GM23248 (cell line): ENCODE results near the gene WDR17. TPM values are rescaled to one million over a fixed set of nuclear protein-coding genes. Genes with fewer than 3 reads are reported as not detected.
"Not testable (repeated sequence)": the region's sequence is repeated elsewhere in the genome, so short reads cannot be mapped to it uniquely, and the experiment has no call there.

ENCODE experiments used
- DNase-seq: peaks from one replicate; pipeline ENCODE4 v3.0.0-alpha.2; 2015
- H2AFZ ChIP-seq: fragments of 200-600 bp; sonication (generic); 2 replicates; pipeline ENCODE4 v1.6.1; 2016; ENCODE audit warnings: antibody characterized with exemption
- H3F3A ChIP-seq: fragments of 200-600 bp; sonication (generic); 2 replicates; pipeline ENCODE4 v1.6.1; 2016; ENCODE audit warnings: mild to moderate bottlenecking, antibody characterized with exemption, mixed run types; ENCODE audit not compliant: insufficient read depth
- H3K27ac ChIP-seq: fragments of 200-600 bp; sonication (generic); 2 replicates; pipeline ENCODE4 v1.5.1; 2016; ENCODE audit warnings: mild to moderate bottlenecking
- H3K27me3 ChIP-seq: fragments of 200-600 bp; sonication (generic); replicated peaks from 2 replicates; pipeline ENCODE4 v1.6.1; 2016; ENCODE audit warnings: mild to moderate bottlenecking; ENCODE audit not compliant: insufficient read depth
- H3K36me3 ChIP-seq: fragments of 200-600 bp; sonication (generic); 2 replicates; pipeline ENCODE4 v1.6.1; 2016; ENCODE audit warnings: low read depth, mild to moderate bottlenecking
- H3K4me1 ChIP-seq: fragments of 200-600 bp; sonication (generic); 2 replicates; pipeline ENCODE4 v1.6.1; 2016; ENCODE audit warnings: mild to moderate bottlenecking; ENCODE audit not compliant: insufficient read depth
- H3K4me2 ChIP-seq: fragments of 200-600 bp; sonication (generic); one replicate; pipeline ENCODE4 v1.6.1; 2016; ENCODE audit warnings: mild to moderate bottlenecking; ENCODE audit not compliant: unreplicated experiment
- H3K4me3 ChIP-seq: fragments of 200-600 bp; sonication (generic); 2 replicates; pipeline ENCODE4 v1.5.1; 2016; ENCODE audit warnings: mild to moderate bottlenecking
- H3K79me2 ChIP-seq: fragments of 200-600 bp; sonication (generic); 2 replicates; pipeline ENCODE4 v1.6.1; 2016; ENCODE audit warnings: mild to moderate bottlenecking; ENCODE audit not compliant: insufficient read depth
- H3K9ac ChIP-seq: fragments of 200-600 bp; sonication (generic); 2 replicates; pipeline ENCODE4 v1.6.1; 2016; ENCODE audit warnings: mild to moderate bottlenecking
- H3K9me2 ChIP-seq: fragments of 200-600 bp; sonication (generic); 2 replicates; pipeline ENCODE4 v1.6.1; 2016; ENCODE audit warnings: mixed run types, mild to moderate bottlenecking, moderate library complexity; ENCODE audit not compliant: insufficient read depth
- H3K9me3 ChIP-seq: fragments of 200-600 bp; sonication (generic); one replicate; pipeline ENCODE4 v1.6.1; 2017; ENCODE audit warnings: low read depth
- H4K20me1 ChIP-seq: fragments of 200-600 bp; sonication (generic); 2 replicates; pipeline ENCODE4 v1.6.0; 2016; ENCODE audit not compliant: insufficient read depth
- EZH2 ChIP-seq: fragments of 200-600 bp; sonication (generic); IDR thresholded peaks from 2 replicates; pipeline ENCODE4 v1.6.1; 2018; ENCODE audit warnings: antibody characterized with exemption, mild to moderate bottlenecking; ENCODE audit not compliant: insufficient read depth, poor library complexity, severe bottlenecking
- EZH2phosphoT487 ChIP-seq: fragments of 200-600 bp; sonication (generic); IDR thresholded peaks from 2 replicates; pipeline ENCODE4 v1.6.1; 2018; ENCODE audit warnings: antibody characterized with exemption, moderate library complexity, mild to moderate bottlenecking, low read depth; ENCODE audit not compliant: insufficient read depth
- WGBS, 2 experiments: methylation state at CpG; one replicate each; pipeline ENCODE4 v1.1.6; 2015 to 2017; ENCODE audit warnings: low lambda C conversion rate in 2 of 2, low coverage in 1 of 2; ENCODE audit errors: missing lambda C conversion rate in 2 of 2; 5-methylcytosine and 5-hydroxymethylcytosine counted together
- in situ Hi-C: fragments of 300-500 bp; cut with MboI; formaldehyde crosslinking; loops from 2 replicates; pipeline ENCODE4 v1.15.0; 2020
- polyA plus RNA-seq: library from polyadenylated mRNA; unstranded; fragments of >200 nt; fragmentation: Nextera tagmentation; extraction: Ambion mirVana; gene quantifications from 2 replicates; pipeline ENCODE4 v1.2.1, GENCODE V29; 2016
- total RNA-seq: library from RNA; depleted of rRNA; stranded (reverse); fragments of >200 nt; shearing (Covaris generic); gene quantifications from 2 replicates; pipeline ENCODE4 v1.2.3, GENCODE V29; 2014

The WDR17 gene
- total and polyA plus RNA-seq, 2 experiments from 2014 or later: 0.22 to 0.23 TPM

GRCh38 chr4:176207839-176208238 is 142.2 kb downstream of the WDR17 start:
- WGBS, 2 experiments: 75 to 86% methylated on average over 5 of the region's 5 CpGs
- in situ Hi-C loops: no loop called here
- no peak overlapping the region for H3K27ac ChIP-seq
- H2AFZ ChIP-seq: no peak overlapping the region
- no peaks in the 10 kb centered on the region for H3K79me2 ChIP-seq
- H4K20me1 ChIP-seq: no peaks in the 10 kb centered on the region
- no peak overlapping the region for H3K9ac ChIP-seq
- H3K9me2 ChIP-seq: no peaks in the 10 kb centered on the region
- no peaks in the 10 kb centered on the region for H3K4me1 ChIP-seq
- DNase-seq: no peak
- no peak for TF ChIP-seq EZH2
- TF ChIP-seq EZH2phosphoT487: no peak
- no peaks in the 10 kb centered on the region for H3F3A ChIP-seq
- H3K4me2 ChIP-seq: no peak overlapping the region
- no peaks in the 10 kb centered on the region for H3K9me3 ChIP-seq
- H3K4me3 ChIP-seq: no peak overlapping the region
- no peaks in the 10 kb centered on the region for H3K27me3 ChIP-seq
- H3K36me3 ChIP-seq: no peaks in the 10 kb centered on the region

- Histone ChIP-seq H2AFZ (no peak overlapping the region), H3K4me2 (no peak overlapping the region), H3K9me2 (no peaks in the 10 kb centered on the region), H3K9me3 (no peaks in the 10 kb centered on the region), H3K36me3 (no peaks in the 10 kb centered on the region), H3K4me1 (no peaks in the 10 kb centered on the region), H3K79me2 (no peaks in the 10 kb centered on the region), H4K20me1 (no peaks in the 10 kb centered on the region), H3K4me3 (no peak overlapping the region), H3F3A (no peaks in the 10 kb centered on the region), H3K27me3 (no peaks in the 10 kb centered on the region), H3K27ac (no peak overlapping the region), H3K9ac (no peak overlapping the region)
- in situ Hi-C loops: no loop called here
- no peak for DNase-seq
- TF ChIP-seq EZH2phosphoT487 (no peak), EZH2 (no peak)
- WGBS, 2 experiments: 78 to 79% methylated on average over 4 of the region's 4 CpGs
Observed at GRCh38 chr4:176209535-176209934, 143.9 kb downstream of the WDR17 start.

GRCh38 chr4:176210101-176210500 is 144.5 kb downstream of the WDR17 start:
- Histone ChIP-seq H3K9me2 (no peaks in the 10 kb centered on the region), H3K27ac (no peak overlapping the region), H3K9ac (no peak overlapping the region), H4K20me1 (no peaks in the 10 kb centered on the region), H3K27me3 (no peaks in the 10 kb centered on the region), H3K4me3 (no peak overlapping the region), H3K36me3 (no peaks in the 10 kb centered on the region), H3K79me2 (no peaks in the 10 kb centered on the region), H3K4me1 (no peaks in the 10 kb centered on the region), H3K4me2 (no peak overlapping the region), H3F3A (no peaks in the 10 kb centered on the region), H2AFZ (no peak overlapping the region), H3K9me3 (no peaks in the 10 kb centered on the region)
- in situ Hi-C loops: no loop called here
- TF ChIP-seq EZH2phosphoT487 (no peak), EZH2 (no peak)
- WGBS, 2 experiments: 91 to 94% methylated on average over 3 of the region's 3 CpGs
- DNase-seq: no peak

GRCh38 chr4:176210579-176211296 is 145.1 kb downstream of the WDR17 start:
- DNase-seq: no peak
- Histone ChIP-seq H3K27ac (no peak overlapping the region), H3K4me2 (no peak overlapping the region), H2AFZ (no peak overlapping the region), H3K27me3 (no peaks in the 10 kb centered on the region), H3K4me3 (no peak overlapping the region), H3K9me3 (no peaks in the 10 kb centered on the region), H3K9me2 (no peaks in the 10 kb centered on the region), H3K9ac (no peak overlapping the region), H3F3A (no peaks in the 10 kb centered on the region), H3K4me1 (no peaks in the 10 kb centered on the region), H3K79me2 (no peaks in the 10 kb centered on the region), H4K20me1 (no peaks in the 10 kb centered on the region), H3K36me3 (no peaks in the 10 kb centered on the region)
- in situ Hi-C loops: no loop called here
- 52 to 57% methylated on average over 7 of the region's 7 CpGs for WGBS, 2 experiments
- TF ChIP-seq EZH2 (no peak), EZH2phosphoT487 (no peak)

GRCh38 chr4:176212351-176212750 is 146.7 kb downstream of the WDR17 start:
- H3F3A ChIP-seq, H2AFZ ChIP-seq, DNase-seq, H4K20me1 ChIP-seq, H3K4me1 ChIP-seq, H3K4me2 ChIP-seq, H3K36me3 ChIP-seq, H3K79me2 ChIP-seq, in situ Hi-C loops, H3K27me3 ChIP-seq, H3K9me2 ChIP-seq, H3K4me3 ChIP-seq, H3K27ac ChIP-seq, H3K9me3 ChIP-seq, H3K9ac ChIP-seq: not testable (repeated sequence)
- WGBS, 2 experiments: 76 to 77% methylated on average over 3 of the region's 3 CpGs
